GM10248 (cell line): Measurements from ENCODE around the gene FXYD3.

ENCODE experiments used
- CTCF ChIA-PET: fragments of 300-600 bp; sonication (Branson Sonifier 250); formaldehyde crosslinking; extraction: SDS; loops from one replicate; lab custom pipeline; 2021; ENCODE audit warnings: antibody characterized with exemption; lab: Yijun Ruan, JAX
- POLR2A ChIA-PET: fragments of 350-650 bp; sonication (Branson Sonifier 250); formaldehyde crosslinking; extraction: SDS; loops from one replicate; lab custom pipeline; 2020; ENCODE audit warnings: antibody characterized with exemption; lab: Yijun Ruan, JAX
- DNase-seq: peaks from one replicate; pipeline ENCODE4 v3.0.0; 2012; ENCODE audit errors: extremely low spot score
- TF ChIP-seq, protein P1 (sequence below): IDR thresholded peaks from 2 replicates; pipeline ENCODE4 v1.5.1; 2012; ENCODE audit warnings: mild to moderate bottlenecking, low read depth; ENCODE audit errors: extremely low read depth, missing control alignments, control extremely low read depth

FXYD3 gene

DNA sequence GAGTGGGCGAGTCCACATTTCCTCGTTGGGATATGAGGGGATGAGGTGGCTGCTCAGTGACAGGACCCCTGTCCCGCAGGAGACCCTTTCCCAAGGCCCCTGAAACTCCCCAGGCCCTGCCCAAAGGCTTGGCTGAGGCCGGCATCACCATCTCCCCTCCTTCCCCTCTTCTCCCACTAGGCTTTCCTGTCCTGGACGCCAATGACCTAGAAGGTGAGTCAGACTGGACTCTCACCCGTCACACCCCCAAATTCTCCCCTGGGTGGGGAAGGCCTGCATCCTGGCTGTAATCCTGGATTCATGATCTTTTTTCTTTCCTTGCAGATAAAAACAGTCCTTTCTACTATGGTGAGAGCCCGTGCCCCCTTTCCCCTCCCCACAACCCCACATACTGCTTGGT is 5.3 kb downstream of the FXYD3 start:
- CTCF ChIA-PET, result interaction anchor here (1.7 kb wide), 1 partner anchor 14 kb away, joined by 8 read pairs; the partner anchor contains the start of gene LGI4
- POLR2A ChIA-PET, result no interaction called here
- TF ChIP-seq, protein P1, sequence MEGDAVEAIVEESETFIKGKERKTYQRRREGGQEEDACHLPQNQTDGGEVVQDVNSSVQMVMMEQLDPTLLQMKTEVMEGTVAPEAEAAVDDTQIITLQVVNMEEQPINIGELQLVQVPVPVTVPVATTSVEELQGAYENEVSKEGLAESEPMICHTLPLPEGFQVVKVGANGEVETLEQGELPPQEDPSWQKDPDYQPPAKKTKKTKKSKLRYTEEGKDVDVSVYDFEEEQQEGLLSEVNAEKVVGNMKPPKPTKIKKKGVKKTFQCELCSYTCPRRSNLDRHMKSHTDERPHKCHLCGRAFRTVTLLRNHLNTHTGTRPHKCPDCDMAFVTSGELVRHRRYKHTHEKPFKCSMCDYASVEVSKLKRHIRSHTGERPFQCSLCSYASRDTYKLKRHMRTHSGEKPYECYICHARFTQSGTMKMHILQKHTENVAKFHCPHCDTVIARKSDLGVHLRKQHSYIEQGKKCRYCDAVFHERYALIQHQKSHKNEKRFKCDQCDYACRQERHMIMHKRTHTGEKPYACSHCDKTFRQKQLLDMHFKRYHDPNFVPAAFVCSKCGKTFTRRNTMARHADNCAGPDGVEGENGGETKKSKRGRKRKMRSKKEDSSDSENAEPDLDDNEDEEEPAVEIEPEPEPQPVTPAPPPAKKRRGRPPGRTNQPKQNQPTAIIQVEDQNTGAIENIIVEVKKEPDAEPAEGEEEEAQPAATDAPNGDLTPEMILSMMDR, result no peak
- no peak for DNase-seq

DNA sequence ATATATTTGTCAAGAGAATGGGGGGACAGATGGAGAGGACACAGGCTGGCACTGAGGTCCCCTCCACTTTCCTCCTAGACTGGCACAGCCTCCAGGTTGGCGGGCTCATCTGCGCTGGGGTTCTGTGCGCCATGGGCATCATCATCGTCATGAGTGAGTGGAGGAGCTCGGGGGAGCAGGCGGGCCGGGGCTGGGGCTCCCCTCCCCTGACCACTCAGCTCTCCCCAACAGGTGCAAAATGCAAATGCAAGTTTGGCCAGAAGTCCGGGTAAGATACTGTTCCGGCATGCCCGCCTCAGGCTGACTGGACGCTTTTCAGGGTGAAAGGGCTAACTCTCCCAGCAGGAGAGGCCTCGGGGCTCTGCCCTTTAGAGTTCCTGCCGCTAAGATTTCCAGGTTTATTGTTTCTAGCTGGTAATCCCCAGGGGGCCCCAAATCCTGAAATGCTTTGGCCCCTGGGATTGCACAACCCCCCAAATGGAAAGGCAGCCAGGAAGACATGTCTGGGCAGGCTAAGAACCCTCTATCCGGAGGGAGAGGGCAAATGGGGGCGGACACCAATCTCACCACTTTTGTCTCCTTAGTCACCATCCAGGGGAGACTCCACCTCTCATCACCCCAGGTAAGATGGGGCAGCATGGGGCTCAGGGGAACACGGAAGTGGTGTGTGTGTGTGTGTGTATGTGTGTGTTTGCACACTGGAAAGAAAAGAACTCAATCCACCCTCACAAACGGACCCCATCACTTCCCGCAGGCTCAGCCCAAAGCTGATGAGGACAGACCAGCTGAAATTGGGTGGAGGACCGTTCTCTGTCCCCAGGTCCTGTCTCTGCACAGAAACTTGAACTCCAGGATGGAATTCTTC is 7.3 kb downstream of the FXYD3 start:
- TF ChIP-seq, protein P1, result no peak
- DNase-seq, result no peak
- POLR2A ChIA-PET, result no interaction called here
- CTCF ChIA-PET, result interaction anchor here (0.6 to 7.0 kb wide), 2 partner anchors 8 to 13 kb away, joined by 3 to 58 read pairs; partner anchors contain the start of gene LGI4

DNA sequence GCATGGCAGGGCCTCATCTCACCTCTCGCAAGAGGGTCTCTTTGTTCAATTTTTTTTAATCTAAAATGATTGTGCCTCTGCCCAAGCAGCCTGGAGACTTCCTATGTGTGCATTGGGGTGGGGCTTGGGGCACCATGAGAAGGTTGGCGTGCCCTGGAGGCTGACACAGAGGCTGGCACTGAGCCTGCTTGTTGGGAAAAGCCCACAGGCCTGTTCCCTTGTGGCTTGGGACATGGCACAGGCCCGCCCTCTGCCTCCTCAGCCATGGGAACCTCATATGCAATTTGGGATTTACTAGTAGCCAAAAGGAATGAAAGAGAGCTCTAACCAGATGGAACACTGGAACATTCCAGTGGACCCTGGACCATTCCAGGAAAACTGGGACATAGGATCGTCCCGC is 8.0 kb downstream of the FXYD3 start:
- CTCF ChIA-PET, result interaction anchor here (0.6 to 7.0 kb wide), 4 partner anchors 9 to 79 kb away, joined by 3 to 58 read pairs (median 8); partner anchors contain the start of gene LGI4
- DNase-seq, result no peak
- TF ChIP-seq, protein P1, result no peak
- POLR2A ChIA-PET, result no interaction called here

DNA sequence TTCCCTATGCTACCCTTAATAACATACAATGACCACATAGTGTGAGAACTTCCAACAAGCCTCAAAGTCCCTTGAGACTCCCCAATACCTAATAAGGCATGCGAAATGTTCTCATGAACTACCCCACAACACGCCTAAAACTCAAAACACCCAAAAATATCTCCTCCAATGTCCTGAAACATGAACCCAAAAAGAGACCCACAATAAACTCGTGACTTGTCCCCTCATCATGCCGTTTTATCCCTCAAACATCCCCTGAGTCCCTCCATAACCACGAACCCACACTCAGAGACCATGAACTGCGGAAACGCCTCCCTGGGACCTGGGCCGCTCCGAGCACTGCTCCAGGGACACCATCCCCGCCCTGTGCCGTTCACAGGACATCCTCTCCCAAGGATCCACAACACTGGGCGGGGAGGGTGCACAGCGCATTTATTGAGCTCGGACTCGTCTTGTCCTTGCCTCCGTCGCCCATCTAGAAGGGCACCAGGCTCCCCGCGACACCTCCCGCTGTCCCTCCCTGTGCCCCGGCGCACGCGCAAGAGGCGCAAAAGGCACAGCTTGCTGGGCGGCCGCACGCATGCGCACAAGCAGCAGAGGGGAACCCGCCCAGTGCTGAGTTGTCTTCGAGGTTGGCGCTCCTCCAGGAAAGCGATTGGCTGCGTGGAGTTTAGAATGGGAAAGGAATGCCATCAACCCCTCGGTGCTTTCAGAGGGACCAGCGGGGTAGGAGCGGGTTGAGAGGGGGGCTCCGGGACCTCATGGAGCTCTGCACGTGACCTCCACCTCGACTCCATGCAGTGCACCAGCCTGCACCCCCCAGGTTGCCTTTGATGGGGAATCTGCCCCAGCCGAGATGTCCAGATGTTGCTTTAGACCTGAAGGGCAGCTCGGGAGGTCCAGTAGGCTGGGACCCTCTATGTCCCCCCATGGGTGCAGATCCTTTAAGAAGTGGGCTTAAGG is 8.8 kb downstream of the FXYD3 start:
- TF ChIP-seq, protein P1, result no peak
- ChIA-PET POLR2A (interaction anchor here (0.5 kb wide), 2 partner anchors 57 to 621 kb away, joined by 5 to 6 read pairs; partner anchors contain the start of genes PSENEN and U2AF1L4), CTCF (interaction anchor here (1.3 to 7.0 kb wide), 4 partner anchors 12 to 80 kb away, joined by 5 to 58 read pairs (median 8); partner anchors contain the start of gene LGI4)
- DNase-seq, result peak; percentile 93

DNA sequence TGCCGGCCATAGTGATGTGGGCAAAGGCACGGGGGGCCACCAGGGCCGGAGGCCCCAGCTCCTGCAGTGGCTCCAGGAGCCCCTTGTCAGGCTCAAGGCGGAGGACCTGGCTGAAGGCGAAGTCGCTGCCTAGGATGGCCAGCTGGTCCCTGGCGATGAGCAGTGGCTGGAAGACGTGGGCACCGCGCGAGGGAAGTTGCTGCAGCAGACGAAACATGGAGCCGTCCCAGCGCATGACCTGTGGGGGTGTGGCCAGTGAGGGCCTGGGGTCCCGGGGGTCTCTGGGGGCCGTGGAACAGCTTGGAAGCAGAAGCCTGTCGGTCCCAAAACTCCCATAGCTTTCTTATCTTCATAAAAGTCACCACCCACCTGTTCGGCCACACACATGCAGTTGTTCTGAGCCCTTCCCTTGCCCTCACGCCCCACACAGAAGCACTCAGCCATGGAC is 9.7 kb downstream of the FXYD3 start:
- no peak for DNase-seq
- CTCF ChIA-PET, result interaction anchor here (1.3 to 7.0 kb wide), 3 partner anchors 11 to 58 kb away, joined by 5 to 58 read pairs (median 10); partner anchors contain the start of gene LGI4
- POLR2A ChIA-PET, result interaction anchor here (0.5 kb wide), 1 partner anchor 58 kb away, joined by 5 read pairs; no protein-coding TSS in a partner anchor
- TF ChIP-seq, protein P1, result no peak
